ENCODE results near the gene PRKCA.

Gene PRKCA

GRCh38 chr17:66527335-66527734 is 224.9 kb downstream of the PRKCA start:
- DNase-seq, result no peak

GRCh38 chr17:66531851-66532295 is 229.5 kb downstream of the PRKCA start:
- no peak for DNase-seq

GRCh38 chr17:66533572-66533971 is 231.2 kb downstream of the PRKCA start:
- no peak for DNase-seq

- no peak for DNase-seq
Measured at GRCh38 chr17:66533986-66534385, 231.6 kb downstream of the PRKCA start.

- no peak for DNase-seq
Measured at GRCh38 chr17:66535611-66536010, 233.2 kb downstream of the PRKCA start.

- no peak for DNase-seq
Measured at GRCh38 chr17:66537502-66537901, 235.1 kb downstream of the PRKCA start.

- DNase-seq, result no peak
Measured at GRCh38 chr17:66538776-66539175, 236.4 kb downstream of the PRKCA start.

- DNase-seq, result no peak
Measured at GRCh38 chr17:66540131-66540781, 237.8 kb downstream of the PRKCA start.

GRCh38 chr17:66541461-66542128 is 239.2 kb downstream of the PRKCA start:
- DNase-seq, result no peak

- no peak for DNase-seq
Measured at GRCh38 chr17:66542129-66542966, 239.9 kb downstream of the PRKCA start.

GRCh38 chr17:66542967-66543520 is 240.6 kb downstream of the PRKCA start:
- no peak for DNase-seq

- DNase-seq, result no peak
Measured at GRCh38 chr17:66543526-66543925, 241.1 kb downstream of the PRKCA start.

- DNase-seq, result no peak
Measured at GRCh38 chr17:66545918-66546317, 243.5 kb downstream of the PRKCA start.

GRCh38 chr17:66547151-66547865 is 244.9 kb downstream of the PRKCA start:
- no peak for DNase-seq

- peak; percentile 16 to 23 for DNase-seq
Measured at GRCh38 chr17:66548158-66548557, 245.7 kb downstream of the PRKCA start.

- DNase-seq, result no peak
Measured at GRCh38 chr17:66548659-66549310, 246.4 kb downstream of the PRKCA start.

GRCh38 chr17:66549311-66549704 is 246.9 kb downstream of the PRKCA start:
- DNase-seq, result no peak

- no peak for DNase-seq
Measured at GRCh38 chr17:66549731-66550207, 247.4 kb downstream of the PRKCA start.

- no peak for DNase-seq
Measured at GRCh38 chr17:66551839-66552238, 249.4 kb downstream of the PRKCA start.

GRCh38 chr17:66552371-66552770 is 250.0 kb downstream of the PRKCA start:
- no peak for DNase-seq

GRCh38 chr17:66555605-66556004 is 253.2 kb downstream of the PRKCA start:
- DNase-seq, result no peak

GRCh38 chr17:66557200-66557599 is 254.8 kb downstream of the PRKCA start:
- no peak for DNase-seq
